Smooth muscle cell (in vitro differentiated cells): ENCODE measurements around the gene AP2S1. TPM values are rescaled to one million over a fixed set of nuclear protein-coding genes. Genes with fewer than 3 reads are reported as not detected.
"Not testable (repeated sequence)": the region's sequence is repeated elsewhere in the genome, so short reads cannot be mapped to it uniquely, and the experiment has no call there.

Experiments
- DNase-seq: peaks from one replicate; lab custom pipeline; 2025; ENCODE audit not compliant: unreplicated experiment; lab: John Stamatoyannopoulos, UW
- H2AFZ ChIP-seq: fragments of 200-600 bp; sonication (generic); 2 replicates; pipeline ENCODE4 v1.6.0; 2016; ENCODE audit warnings: antibody characterized with exemption, low read depth, mild to moderate bottlenecking
- H3F3A ChIP-seq: fragments of 200-600 bp; sonication (generic); 2 replicates; pipeline ENCODE4 v1.6.0; 2017; ENCODE audit warnings: antibody characterized with exemption, low read depth
- H3K27ac ChIP-seq: fragments of 200-600 bp; sonication (generic); 2 replicates; pipeline ENCODE4 v1.5.1; 2016; ENCODE audit warnings: low read depth, mild to moderate bottlenecking
- H3K27me3 ChIP-seq: fragments of 200-600 bp; sonication (generic); 2 replicates; pipeline ENCODE4 v1.6.1; 2016; ENCODE audit warnings: low read depth, mild to moderate bottlenecking
- H3K36me3 ChIP-seq: fragments of 200-600 bp; sonication (generic); 2 replicates; pipeline ENCODE4 v1.5.1; 2016; ENCODE audit warnings: low read depth
- H3K4me1 ChIP-seq: fragments of 200-600 bp; sonication (generic); 2 replicates; pipeline ENCODE4 v1.5.1; 2016; ENCODE audit warnings: low read depth
- H3K4me2 ChIP-seq: fragments of 200-600 bp; sonication (generic); 2 replicates; pipeline ENCODE4 v1.6.0; 2016; ENCODE audit warnings: mild to moderate bottlenecking
- H3K4me3 ChIP-seq: fragments of 200-600 bp; sonication (generic); 2 replicates; pipeline ENCODE4 v1.5.1; 2016; ENCODE audit warnings: mild to moderate bottlenecking
- H3K79me2 ChIP-seq: fragments of 200-600 bp; sonication (generic); 2 replicates; pipeline ENCODE4 v1.6.0; 2016; ENCODE audit warnings: low read depth, mild to moderate bottlenecking
- H3K9ac ChIP-seq: fragments of 200-600 bp; sonication (generic); 2 replicates; pipeline ENCODE4 v1.6.0; 2016; ENCODE audit warnings: low read depth
- H3K9me3 ChIP-seq: fragments of 200-600 bp; sonication (generic); replicated peaks from 2 replicates; pipeline ENCODE4 v1.5.1; 2016; ENCODE audit warnings: low read depth
- H4K20me1 ChIP-seq: fragments of 200-600 bp; sonication (generic); 2 replicates; pipeline ENCODE4 v1.6.0; 2016; ENCODE audit warnings: low read depth
- WGBS: methylation state at CpG from one replicate; pipeline ENCODE4 v1.1.7; 2016; ENCODE audit warnings: low lambda C conversion rate; 5-methylcytosine and 5-hydroxymethylcytosine counted together
- polyA plus RNA-seq: library from polyadenylated mRNA; unstranded; fragments of >200 nt; fragmentation: Nextera tagmentation; extraction: Ambion mirVana; gene quantifications from 2 replicates; pipeline ENCODE4 v1.2.1, GENCODE V29; 2016
- total RNA-seq: library from RNA; depleted of rRNA; stranded (reverse); fragments of >200 nt; gene quantifications from 2 replicates; pipeline ENCODE4 v1.2.3, GENCODE V29; 2014
- TF ChIP-seq, protein P1 (sequence below): fragments of 200-600 bp; sonication (generic); IDR thresholded peaks from 2 replicates; pipeline ENCODE4 v1.5.1; 2017; ENCODE audit warnings: borderline replicate concordance, mild to moderate bottlenecking, antibody characterized with exemption; ENCODE audit not compliant: insufficient read depth, poor library complexity, severe bottlenecking

Gene AP2S1
- total and polyA plus RNA-seq, 2 experiments from 2014 or later, result 204 to 488 TPM

DNA sequence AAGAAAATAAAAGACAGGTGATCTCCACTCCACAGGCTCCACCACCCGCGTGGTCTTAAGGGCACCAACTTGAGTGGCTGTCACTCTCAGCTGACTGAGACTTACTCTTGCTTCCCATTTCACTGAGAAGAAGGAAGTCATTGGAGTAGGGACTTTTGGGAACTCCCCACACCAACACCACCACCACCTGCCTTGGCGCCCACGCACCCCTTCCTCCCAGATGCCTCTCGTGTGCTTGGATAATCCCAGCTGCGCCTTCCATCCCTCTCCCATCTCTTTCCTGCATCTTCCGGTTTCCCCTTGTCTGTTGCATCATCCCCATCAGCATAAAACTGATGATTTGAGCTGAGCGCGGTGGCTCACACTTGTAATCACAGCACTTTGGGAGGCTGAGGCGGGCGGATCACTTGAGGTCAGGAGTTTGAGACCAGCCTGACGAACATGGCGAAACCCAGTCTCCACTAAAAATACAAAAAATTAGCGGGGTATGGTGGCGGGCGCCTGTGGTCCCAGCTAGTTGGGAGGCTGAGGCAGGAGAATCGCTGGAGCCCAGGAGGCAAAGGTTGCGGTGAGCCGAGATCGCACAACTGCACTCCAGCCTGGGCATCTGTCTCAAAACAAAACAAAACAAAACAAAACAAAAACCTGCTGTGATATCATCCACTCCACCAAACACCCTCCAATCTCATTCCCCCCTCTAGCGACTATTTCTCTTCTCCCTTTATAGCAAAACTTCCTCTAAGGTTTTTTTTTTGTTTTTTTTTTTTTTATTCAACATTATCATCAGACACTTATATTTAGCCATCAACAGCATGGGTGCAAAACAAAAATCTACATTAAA, 25.5 kb downstream of the AP2S1 start:
- H3K9ac ChIP-seq, result no peak overlapping the region
- H3K4me3 ChIP-seq, result no peak overlapping the region
- H4K20me1 ChIP-seq, result no peaks in the 10 kb centered on the region
- H3K27me3 ChIP-seq, result no peaks in the 10 kb centered on the region
- no peaks in the 10 kb centered on the region for H3K79me2 ChIP-seq
- TF ChIP-seq, protein P1, sequence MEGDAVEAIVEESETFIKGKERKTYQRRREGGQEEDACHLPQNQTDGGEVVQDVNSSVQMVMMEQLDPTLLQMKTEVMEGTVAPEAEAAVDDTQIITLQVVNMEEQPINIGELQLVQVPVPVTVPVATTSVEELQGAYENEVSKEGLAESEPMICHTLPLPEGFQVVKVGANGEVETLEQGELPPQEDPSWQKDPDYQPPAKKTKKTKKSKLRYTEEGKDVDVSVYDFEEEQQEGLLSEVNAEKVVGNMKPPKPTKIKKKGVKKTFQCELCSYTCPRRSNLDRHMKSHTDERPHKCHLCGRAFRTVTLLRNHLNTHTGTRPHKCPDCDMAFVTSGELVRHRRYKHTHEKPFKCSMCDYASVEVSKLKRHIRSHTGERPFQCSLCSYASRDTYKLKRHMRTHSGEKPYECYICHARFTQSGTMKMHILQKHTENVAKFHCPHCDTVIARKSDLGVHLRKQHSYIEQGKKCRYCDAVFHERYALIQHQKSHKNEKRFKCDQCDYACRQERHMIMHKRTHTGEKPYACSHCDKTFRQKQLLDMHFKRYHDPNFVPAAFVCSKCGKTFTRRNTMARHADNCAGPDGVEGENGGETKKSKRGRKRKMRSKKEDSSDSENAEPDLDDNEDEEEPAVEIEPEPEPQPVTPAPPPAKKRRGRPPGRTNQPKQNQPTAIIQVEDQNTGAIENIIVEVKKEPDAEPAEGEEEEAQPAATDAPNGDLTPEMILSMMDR, result no peak
- H3K36me3 ChIP-seq, result no peaks in the 10 kb centered on the region
- no peak overlapping the region for H3K4me2 ChIP-seq
- no peaks in the 10 kb centered on the region for H3K9me3 ChIP-seq
- H3K27ac ChIP-seq, result no peak overlapping the region
- H2AFZ ChIP-seq, result no peak overlapping the region
- peaks cover 15% of the 10 kb centered on the region for H3K4me1 ChIP-seq
- H3F3A ChIP-seq, result peaks cover 12% of the 10 kb centered on the region
- WGBS, result 92% methylated on average over 21 of the region's 21 CpGs
- DNase-seq, result no peak

GRCh38 chr19:46823049-46823448, 27.6 kb downstream of the AP2S1 start:
- H3K4me2 ChIP-seq, result no peak overlapping the region
- TF ChIP-seq, protein P1, result no peak
- no peaks in the 10 kb centered on the region for H4K20me1 ChIP-seq
- no peak overlapping the region for H3K9ac ChIP-seq
- H2AFZ ChIP-seq, result no peak overlapping the region
- DNase-seq, result no peak
- no peaks in the 10 kb centered on the region for H3K36me3 ChIP-seq
- H3K4me3 ChIP-seq, result no peak overlapping the region
- H3K27me3 ChIP-seq, result no peaks in the 10 kb centered on the region
- WGBS, result 57% methylated on average over 6 of the region's 6 CpGs
- H3K27ac ChIP-seq, result no peak overlapping the region
- peaks cover 15% of the 10 kb centered on the region for H3K4me1 ChIP-seq
- H3F3A ChIP-seq, result peaks cover 11% of the 10 kb centered on the region
- H3K9me3 ChIP-seq, result no peaks in the 10 kb centered on the region
- H3K79me2 ChIP-seq, result no peaks in the 10 kb centered on the region

- Histone ChIP-seq H3K4me1 (peaks cover 15% of the 10 kb centered on the region), H2AFZ (peak overlapping the region; percentile 18)
- not testable (repeated sequence) for H3K36me3 ChIP-seq, H3K27ac ChIP-seq, H3K27me3 ChIP-seq, DNase-seq, H3F3A ChIP-seq, H3K79me2 ChIP-seq, H3K4me2 ChIP-seq, H3K9ac ChIP-seq, H3K4me3 ChIP-seq, H4K20me1 ChIP-seq, H3K9me3 ChIP-seq
- 62% methylated on average over 4 of the region's 4 CpGs for WGBS
Observed at GRCh38 chr19:46822410-46822787, 28.2 kb downstream of the AP2S1 start.

DNA sequence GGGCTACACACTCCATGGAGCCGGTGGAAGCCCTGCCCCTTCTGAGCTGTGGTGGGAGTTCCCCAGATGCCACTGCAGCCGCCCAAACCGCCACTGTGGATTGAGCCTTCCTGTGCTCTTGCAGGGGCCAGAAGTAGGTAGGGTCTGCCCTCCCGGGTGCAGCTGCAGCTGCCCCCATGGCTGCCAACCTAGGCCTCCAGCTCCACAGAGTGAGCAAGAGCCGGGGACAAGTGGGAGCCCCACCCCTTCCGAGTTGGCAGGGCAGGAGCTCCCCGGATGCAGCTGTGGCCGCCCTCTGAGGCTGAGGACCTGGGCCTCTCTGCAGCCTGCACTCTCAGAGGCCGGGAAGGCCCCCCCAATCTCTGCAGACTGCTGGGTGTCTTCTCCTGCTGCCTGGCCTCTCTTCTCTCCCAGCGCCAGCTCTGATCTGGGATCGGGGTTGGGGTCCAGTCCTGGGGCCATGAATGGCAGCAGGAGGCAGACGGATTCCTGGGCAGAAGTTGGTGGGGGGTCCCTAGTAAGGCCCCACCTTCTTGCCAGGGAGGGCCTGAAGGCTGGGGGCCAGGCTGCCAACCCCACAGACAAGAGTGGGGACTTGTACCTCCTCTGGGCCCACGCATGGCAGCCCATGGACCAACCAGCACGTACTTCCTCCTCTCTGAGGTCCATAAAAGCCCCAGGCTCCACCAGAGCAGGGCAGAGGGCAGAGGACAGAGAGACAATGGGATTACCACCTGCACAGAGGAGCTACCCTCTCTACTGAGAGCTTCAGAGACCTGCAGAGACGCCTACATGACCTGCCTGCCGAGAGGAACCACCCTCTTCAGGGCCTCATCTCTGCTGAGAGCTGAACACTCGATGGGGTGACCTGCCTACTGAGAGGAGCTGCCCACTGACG, 28.9 kb downstream of the AP2S1 start:
- no peak overlapping the region for H3K4me3 ChIP-seq
- H3K4me1 ChIP-seq, result peaks cover 15% of the 10 kb centered on the region
- TF ChIP-seq, protein P1, result no peak
- H3K27ac ChIP-seq, result no peak overlapping the region
- no peaks in the 10 kb centered on the region for H4K20me1 ChIP-seq
- no peak overlapping the region for H3K9ac ChIP-seq
- peak overlapping the region; percentile 18 for H2AFZ ChIP-seq
- no peaks in the 10 kb centered on the region for H3K79me2 ChIP-seq
- H3K9me3 ChIP-seq, result no peaks in the 10 kb centered on the region
- 80% methylated on average over 18 of the region's 18 CpGs for WGBS
- peaks cover 8% of the 10 kb centered on the region for H3F3A ChIP-seq
- no peak for DNase-seq
- no peaks in the 10 kb centered on the region for H3K27me3 ChIP-seq
- no peaks in the 10 kb centered on the region for H3K36me3 ChIP-seq
- H3K4me2 ChIP-seq, result no peak overlapping the region
